H1 (cell line): ENCODE results near the gene MX1. TPM values are rescaled to one million over a fixed set of nuclear protein-coding genes. Genes with fewer than 3 reads are reported as not detected.

Source experiments
- EZH2 ChIP-seq: fragments of 200-600 bp; sonication (generic); IDR thresholded peaks from 2 replicates; pipeline ENCODE4 v1.7.1; 2012; ENCODE audit warnings: low read depth, mild to moderate bottlenecking, moderate library complexity, low read length, inconsistent platforms; ENCODE audit not compliant: severe bottlenecking
- KDM4A ChIP-seq: IDR thresholded peaks from one replicate; pipeline ENCODE4 v1.7.1; 2012; ENCODE audit warnings: low read depth, mild to moderate bottlenecking, moderate library complexity, low read length, inconsistent platforms; ENCODE audit not compliant: severe bottlenecking
- polyA plus RNA-seq, 7 experiments: library from polyadenylated mRNA; depleted of rRNA in 3 of 7; stranded (reverse) in 5 of 7; unstranded in 2 of 7; fragments of >200 nt in 5 of 7; fragments of 200-250 nt in 2 of 7; gene quantifications; 1 replicate in 5 of 7; 2 replicates in 1 of 7; 4 replicates in 1 of 7; pipeline versions ENCODE4 v1.2.1 to v1.2.3, GENCODE V29; 2011 to 2013; ENCODE audit warnings: missing spikeins in 2 of 7, mixed read lengths in 2 of 7
- total RNA-seq: library from RNA; stranded (reverse); fragmentation: NEBNext Ultra II Directional; extraction: Animal tissue kit (Norgen Biotek cat#: 25700); gene quantifications from 2 replicates; pipeline ENCODE4 v1.2.1, GENCODE V29; 2021

Gene MX1
- total and polyA plus RNA-seq, 2 of the 8 experiments (the other 6 are each of a cell fraction or from before 2014, with no cell fraction given), result 3.8 to 5.7 TPM

DNA sequence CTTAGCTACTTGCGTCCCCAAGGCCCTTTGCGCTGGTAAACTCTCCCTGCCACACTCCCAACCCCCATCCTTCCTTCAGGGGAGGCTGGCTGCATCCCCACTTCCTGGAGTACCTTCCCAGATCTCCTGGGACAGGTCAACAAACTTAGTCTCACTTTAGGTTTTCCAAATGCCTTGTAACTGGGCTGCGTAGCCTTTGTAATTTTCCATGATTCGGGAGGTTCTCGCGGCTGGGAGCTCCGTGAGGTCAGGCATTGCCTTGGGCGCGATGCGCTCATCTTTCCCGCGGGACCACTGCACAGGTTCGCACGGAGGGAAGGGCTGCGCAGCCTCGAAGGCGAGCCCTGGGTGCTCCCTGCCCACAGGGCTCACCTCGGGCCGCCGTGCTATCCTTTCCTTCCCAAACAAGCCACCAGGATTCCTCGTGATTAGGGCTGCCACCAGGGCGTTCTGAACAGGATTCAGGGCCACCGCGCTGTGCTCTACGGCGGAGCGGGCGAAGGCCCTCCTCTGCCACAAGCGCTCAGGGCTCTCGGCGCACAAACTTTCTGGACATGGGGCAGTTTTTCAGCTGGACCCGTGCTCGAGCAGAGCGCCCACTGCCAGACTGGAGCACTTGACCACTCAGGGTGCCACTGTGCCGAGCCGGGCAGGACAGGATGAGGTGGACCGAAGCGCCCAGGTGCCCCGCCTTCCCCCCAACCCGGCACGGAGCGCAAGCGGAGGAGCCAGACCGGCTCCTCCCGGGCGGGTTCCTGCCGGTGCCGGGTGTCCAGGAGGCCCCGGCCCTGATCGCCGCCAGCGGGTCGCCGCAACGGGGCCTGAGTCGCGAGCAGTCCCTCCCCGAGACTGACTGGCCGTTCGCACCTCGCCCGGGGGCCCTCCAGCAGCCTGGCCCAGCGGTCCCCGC lies 80.8 kb downstream of the MX1 start (continued):
- peak; percentile 70 for TF ChIP-seq EZH2
- peak; percentile 66 for TF ChIP-seq KDM4A
